Liver (tissue), 9 donors: Measurements from ENCODE around the gene NCOR1. TPM values are rescaled to one million over a fixed set of nuclear protein-coding genes. Genes with fewer than 3 reads are reported as not detected.
A peak's percentile ranks its signal among the peaks of the same experiment; 100 is the strongest.

ENCODE experiments used
- DNase-seq: peaks from one replicate; pipeline ENCODE4 v3.0.0-alpha.2; 2017; ENCODE audit warnings: low spot score
- H3K27ac ChIP-seq, 2 donors: one replicate each; pipeline ENCODE4 v1.7.0; 2013; ENCODE audit warnings: inconsistent platforms in 2 of 2, low read length in 2 of 2, control low read depth in 1 of 2, low read depth in 1 of 2, mild to moderate bottlenecking in 1 of 2
- H3K27me3 ChIP-seq, 4 donors: one replicate each; pipeline versions ENCODE4 v1.6.1 to v1.7.0; 2013; ENCODE audit warnings: low read length in 3 of 4, inconsistent platforms in 1 of 4, mild to moderate bottlenecking in 1 of 4, moderate library complexity in 1 of 4; ENCODE audit not compliant: control insufficient read depth in 4 of 4, insufficient read depth in 4 of 4
- H3K36me3 ChIP-seq, 4 donors: one replicate each; pipeline versions ENCODE4 v1.6.1 to v1.7.0; 2013; ENCODE audit warnings: low read length in 3 of 4, mild to moderate bottlenecking in 3 of 4, low read depth in 1 of 4, moderate library complexity in 1 of 4; ENCODE audit not compliant: control insufficient read depth in 4 of 4, insufficient read depth in 3 of 4
- H3K4me1 ChIP-seq, 4 donors: one replicate each; pipeline versions ENCODE4 v1.6.1 to v1.7.0; 2013; ENCODE audit warnings: low read length in 3 of 4, mild to moderate bottlenecking in 3 of 4, moderate library complexity in 1 of 4; ENCODE audit not compliant: control insufficient read depth in 4 of 4, insufficient read depth in 4 of 4
- H3K4me3 ChIP-seq, 3 donors: one replicate each; pipeline versions ENCODE4 v1.6.1 to v1.7.0; 2013; ENCODE audit warnings: low read length in 3 of 3, control low read depth in 1 of 3, low read depth in 1 of 3, mild to moderate bottlenecking in 1 of 3
- H3K9ac ChIP-seq, 2 donors: one replicate each; pipeline ENCODE4 v1.7.0; 2013; ENCODE audit warnings: low read length in 2 of 2, mild to moderate bottlenecking in 2 of 2, moderate library complexity in 2 of 2, control low read depth in 1 of 2, low read depth in 1 of 2
- H3K9me3 ChIP-seq, 4 donors: one replicate each; pipeline versions ENCODE4 v1.6.1 to v1.7.0; 2013; ENCODE audit warnings: low read length in 3 of 4; ENCODE audit not compliant: control insufficient read depth in 4 of 4
- ATF3 ChIP-seq: IDR thresholded peaks from 2 replicates; pipeline ENCODE4 v1.6.1; 2016; ENCODE audit warnings: antibody characterized with exemption
- CTCF ChIP-seq: fragments of 150-350 bp; IDR thresholded peaks from 2 replicates; pipeline ENCODE4 v1.5.1; 2017; ENCODE audit warnings: improper control_type of control experiment, low read depth, low read length; ENCODE audit not compliant: missing input control
- EGR1 ChIP-seq, 2 donors: IDR thresholded peaks; 2 replicates each; pipeline ENCODE4 v1.6.1; 2016 to 2018; ENCODE audit warnings: antibody characterized with exemption in 2 of 2, low read depth in 2 of 2
- FOXA1 ChIP-seq: IDR thresholded peaks from 2 replicates; pipeline ENCODE4 v1.6.1; 2016; ENCODE audit warnings: antibody characterized with exemption
- FOXA2 ChIP-seq: IDR thresholded peaks from 2 replicates; pipeline ENCODE4 v1.6.1; 2016; ENCODE audit warnings: antibody characterized with exemption
- GABPA ChIP-seq, 2 donors: IDR thresholded peaks in 1 of 2; conservative IDR thresholded peaks in 1 of 2; 2 replicates each; pipeline ENCODE4 v1.6.1; 2016; ENCODE audit warnings: antibody characterized with exemption in 2 of 2, mild to moderate bottlenecking in 1 of 2, moderate library complexity in 1 of 2
- HNF4A ChIP-seq, 2 donors: conservative IDR thresholded peaks; 2 replicates each; pipeline ENCODE4 v1.6.1; 2016; ENCODE audit warnings: antibody characterized with exemption in 2 of 2, mild to moderate bottlenecking in 2 of 2
- HNF4G ChIP-seq: IDR thresholded peaks from 2 replicates; pipeline ENCODE4 v1.6.1; 2016; ENCODE audit warnings: antibody characterized with exemption
- JUND ChIP-seq, 2 donors: IDR thresholded peaks; 2 replicates each; pipeline ENCODE4 v1.6.1; 2016; ENCODE audit warnings: antibody characterized with exemption in 2 of 2
- MAX ChIP-seq: IDR thresholded peaks from 2 replicates; pipeline ENCODE4 v1.6.1; 2016; ENCODE audit warnings: antibody characterized with exemption
- NR2F2 ChIP-seq: IDR thresholded peaks from 2 replicates; pipeline ENCODE4 v1.6.1; 2016; ENCODE audit warnings: antibody characterized with exemption
- RAD21 ChIP-seq, 2 donors: IDR thresholded peaks; 2 replicates each; pipeline ENCODE4 v1.6.1; 2016; ENCODE audit warnings: antibody characterized with exemption in 2 of 2, mild to moderate bottlenecking in 2 of 2
- REST ChIP-seq: IDR thresholded peaks from 2 replicates; pipeline ENCODE4 v1.6.1; 2016; ENCODE audit warnings: antibody characterized with exemption, mild to moderate bottlenecking
- RXRA ChIP-seq, 2 donors: IDR thresholded peaks; 2 replicates each; pipeline ENCODE4 v1.6.1; 2017 to 2018; ENCODE audit warnings: antibody characterized with exemption in 2 of 2, mild to moderate bottlenecking in 1 of 2
- SP1 ChIP-seq: IDR thresholded peaks from 2 replicates; pipeline ENCODE4 v1.6.1; 2018; ENCODE audit warnings: antibody characterized with exemption, mild to moderate bottlenecking
- TAF1 ChIP-seq: conservative IDR thresholded peaks from 2 replicates; pipeline ENCODE4 v1.6.1; 2016; ENCODE audit warnings: antibody characterized with exemption, mild to moderate bottlenecking
- YY1 ChIP-seq: IDR thresholded peaks from 2 replicates; pipeline ENCODE4 v1.6.1; 2016; ENCODE audit warnings: antibody characterized with exemption, mild to moderate bottlenecking
- ZBTB33 ChIP-seq: IDR thresholded peaks from 2 replicates; pipeline ENCODE4 v1.6.1; 2016; ENCODE audit warnings: antibody characterized with exemption
- WGBS: extraction: QIAGEN DNeasy Blood & Tissue Kit; methylation state at CpG from one replicate; pipeline ENCODE4 v1.1.7; 2013; 5-methylcytosine and 5-hydroxymethylcytosine counted together
- polyA plus RNA-seq, 2 donors: library from polyadenylated mRNA; stranded (reverse) in 1 of 2; unstranded in 1 of 2; fragments of 200-250 nt in 1 of 2; fragments of >200 nt in 1 of 2; fragmentation: Nextera tagmentation in 1 of 2; extraction: Ambion mirVana in 1 of 2; gene quantifications; one replicate each; pipeline versions ENCODE4 v1.2.1 to v1.2.3, GENCODE V29; 2013 to 2015
- total RNA-seq, 2 donors: library from RNA; depleted of rRNA; stranded (reverse); fragments of >200 nt; gene quantifications; one replicate each; pipeline ENCODE4 v1.2.3, GENCODE V29; 2014
- donor health status: healthy.
- donor health status: healthy.
- donor health status: healthy.
- donor health status: healthy.
- donor health status: healthy.

The NCOR1 gene
- total and polyA plus RNA-seq, 4 donors, result 23.6 to 94.8 (median 77.0) TPM

- 30% methylated on average over 22 of the region's 22 CpGs for WGBS
- H3K4me1 ChIP-seq, result peaks cover 9 to 33% (median 21%) of the 10 kb centered on the region in 4 donors
- TF ChIP-seq ZBTB33 (no peak), JUND (IDR thresholded peaks at IDR 0.05) (no peak), CTCF (no peak), RXRA (IDR thresholded peaks at IDR 0.05) (no peak)
- no peaks in the 10 kb centered on the region for H3K27me3 ChIP-seq
- DNase-seq, result peak; percentile 76
- H3K9ac ChIP-seq, result peak overlapping the region in 1 of 2 donors; percentile 83
- no peaks in the 10 kb centered on the region for H3K9me3 ChIP-seq
- no peaks in the 10 kb centered on the region for H3K36me3 ChIP-seq
- peak overlapping the region; percentile 88 to 94 for H3K27ac ChIP-seq
- peak overlapping the region; percentile 79 to 100 (median 89) for H3K4me3 ChIP-seq
Measured at GRCh38 chr17:16215965-16216316, 607 bp upstream of the NCOR1 start.

GRCh38 chr17:16215002-16215272 lies 397 bp downstream of the NCOR1 start:
- peak overlapping the region; percentile 80 to 83 for H3K9ac ChIP-seq
- no peak for DNase-seq
- under 1% methylated on average over 27 of the region's 27 CpGs for WGBS

More at GRCh38 chr17:16215002-16215272, 397 bp downstream of the NCOR1 start:
- Histone ChIP-seq H3K27ac (peak overlapping the region; percentile 88 to 94), H3K36me3 (no peaks in the 10 kb centered on the region), H3K9me3 (no peaks in the 10 kb centered on the region), H3K27me3 (no peaks in the 10 kb centered on the region), H3K4me1 (peaks cover 9 to 33% (median 21%) of the 10 kb centered on the region in 4 donors), H3K4me3 (peak overlapping the region; percentile 79 to 100 (median 89))
- TF ChIP-seq TAF1 (no peak), GABPA (IDR thresholded peaks at IDR 0.05 in 1 of 2, conservative IDR thresholded peaks at IDR 0.05 in 1 of 2) (no peak), HNF4A (conservative IDR thresholded peaks at IDR 0.05) (no peak), NR2F2 (no peak), JUND (IDR thresholded peaks at IDR 0.05) (no peak), SP1 (no peak), YY1 (no peak), CTCF (no peak), RAD21 (IDR thresholded peaks at IDR 0.05) (no peak), MAX (no peak), FOXA1 (no peak), ATF3 (no peak), REST (no peak), RXRA (IDR thresholded peaks at IDR 0.05) (no peak), HNF4G (no peak), FOXA2 (no peak), EGR1 (IDR thresholded peaks at IDR 0.05; ENCODE audit: low read depth in 2 of 2) (no peak), ZBTB33 (no peak)
